ENCODE measurements around the gene SPATA13. TPM values are rescaled to one million over a fixed set of nuclear protein-coding genes. Genes with fewer than 3 reads are reported as not detected.

The SPATA13 gene
- total RNA-seq, 2 donors from 2014 or later, result 19.4 to 24.8 TPM

GRCh38 chr13:24287748-24288287 is 127.3 kb downstream of the SPATA13 start:
- 94 to 95% methylated on average over 7 to 8 of the region's 8 CpGs for WGBS, 2 experiments (ENCODE audit: insufficient coverage in 1 of 2, insufficient read length in 1 of 2)
- Mint-ChIP-seq H3K27me3 (ENCODE audit: insufficient read depth) (no peaks in the 10 kb centered on the region), H3K27ac (no peak overlapping the region), H3K4me3 (no peak overlapping the region), H3K9me3 (no peaks in the 10 kb centered on the region), H3K4me1 (no peaks in the 10 kb centered on the region), H3K36me3 (ENCODE audit: low read depth) (peaks cover 48% of the 10 kb centered on the region)
- Histone ChIP-seq H3K4me1 (ENCODE audit: control insufficient read depth, insufficient read depth, low read length) (no peaks in the 10 kb centered on the region), H3K9me3 (ENCODE audit: control insufficient read depth, low read length) (no peaks in the 10 kb centered on the region), H3K27ac (ENCODE audit: low read depth, low read length) (no peak overlapping the region), H3K9ac (ENCODE audit: extremely low read depth, low read length, poor library complexity, severe bottlenecking) (no peak overlapping the region), H3K27me3 (ENCODE audit: control insufficient read depth, insufficient read depth, low read length, poor library complexity, severe bottlenecking) (no peaks in the 10 kb centered on the region), H3K4me3 (ENCODE audit: low read length) (no peak overlapping the region), H3K36me3 (ENCODE audit: control insufficient read depth, insufficient read depth, low read length) (no peaks in the 10 kb centered on the region)
- DNase-seq, result peak; percentile 8
- no peak for TF ChIP-seq CTCF (conservative IDR thresholded peaks at IDR 0.05)

DNA sequence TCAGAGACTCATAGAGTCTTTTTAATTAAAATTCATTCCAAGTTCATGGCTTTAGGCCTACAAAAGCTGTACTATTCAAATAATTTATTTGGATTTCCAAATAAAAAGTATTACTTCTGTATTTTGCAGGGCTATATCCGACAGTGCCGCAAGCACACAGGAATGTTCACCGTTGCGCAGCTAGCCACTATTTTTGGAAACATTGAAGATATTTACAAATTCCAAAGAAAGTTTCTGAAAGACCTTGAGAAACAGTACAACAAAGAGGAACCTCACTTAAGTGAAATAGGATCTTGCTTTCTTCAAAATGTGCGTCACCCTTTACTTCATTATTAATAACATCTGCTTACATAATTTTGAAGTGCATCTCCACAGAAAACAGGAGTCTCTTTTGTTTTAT is 128.3 kb downstream of the SPATA13 start:
- Histone ChIP-seq H3K27ac (ENCODE audit: low read depth, low read length) (no peak overlapping the region), H3K4me1 (ENCODE audit: control insufficient read depth, insufficient read depth, low read length) (no peaks in the 10 kb centered on the region), H3K4me3 (ENCODE audit: low read length) (no peak overlapping the region), H3K27me3 (ENCODE audit: control insufficient read depth, insufficient read depth, low read length, poor library complexity, severe bottlenecking) (no peaks in the 10 kb centered on the region), H3K9me3 (ENCODE audit: control insufficient read depth, low read length) (no peaks in the 10 kb centered on the region), H3K36me3 (ENCODE audit: control insufficient read depth, insufficient read depth, low read length) (no peaks in the 10 kb centered on the region), H3K9ac (ENCODE audit: extremely low read depth, low read length, poor library complexity, severe bottlenecking) (no peak overlapping the region)
- H3K4me3 Mint-ChIP-seq, result no peak overlapping the region
- TF ChIP-seq CTCF (conservative IDR thresholded peaks at IDR 0.05), result no peak
- 97% methylated on average over 4 to 5 of the region's 5 CpGs for WGBS, 2 experiments (ENCODE audit: insufficient coverage in 1 of 2, insufficient read length in 1 of 2)
- DNase-seq, result no peak
- H3K27ac Mint-ChIP-seq, result no peak overlapping the region
- peaks cover 47% of the 10 kb centered on the region for H3K36me3 Mint-ChIP-seq (ENCODE audit: low read depth)
- H3K9me3 Mint-ChIP-seq, result no peaks in the 10 kb centered on the region
- H3K4me1 Mint-ChIP-seq, result no peaks in the 10 kb centered on the region
- no peaks in the 10 kb centered on the region for H3K27me3 Mint-ChIP-seq (ENCODE audit: insufficient read depth)

- H3K36me3 Mint-ChIP-seq (ENCODE audit: low read depth), result peaks cover 52% of the 10 kb centered on the region
- no peaks in the 10 kb centered on the region for H3K9me3 Mint-ChIP-seq
- H3K27ac ChIP-seq (ENCODE audit: low read depth, low read length), result no peak overlapping the region
- H3K27ac Mint-ChIP-seq, result no peak overlapping the region
- no peak for DNase-seq
- no peaks in the 10 kb centered on the region for H3K27me3 ChIP-seq (ENCODE audit: control insufficient read depth, insufficient read depth, low read length, poor library complexity, severe bottlenecking)
- H3K9me3 ChIP-seq (ENCODE audit: control insufficient read depth, low read length), result no peaks in the 10 kb centered on the region
- H3K27me3 Mint-ChIP-seq (ENCODE audit: insufficient read depth), result no peaks in the 10 kb centered on the region
- no peaks in the 10 kb centered on the region for H3K4me1 Mint-ChIP-seq
- TF ChIP-seq CTCF (conservative IDR thresholded peaks at IDR 0.05), result no peak
- no peaks in the 10 kb centered on the region for H3K4me1 ChIP-seq (ENCODE audit: control insufficient read depth, insufficient read depth, low read length)
- H3K4me3 ChIP-seq (ENCODE audit: low read length), result no peak overlapping the region
- no peak overlapping the region for H3K4me3 Mint-ChIP-seq
- WGBS, 2 experiments (ENCODE audit: insufficient coverage in 1 of 2, insufficient read length in 1 of 2), result 89 to 94% methylated on average over 18 to 20 of the region's 20 CpGs
- no peak overlapping the region for H3K9ac ChIP-seq (ENCODE audit: extremely low read depth, low read length, poor library complexity, severe bottlenecking)
- peaks cover 8% of the 10 kb centered on the region for H3K36me3 ChIP-seq (ENCODE audit: control insufficient read depth, insufficient read depth, low read length)
These were observed 129.9 kb downstream of the SPATA13 start for GRCh38 chr13:24290280-24290932.

Measured in endodermal cell (in vitro differentiated cells).